Small intestine (tissue), 7 donors: ENCODE data around the gene TRMT61B. TPM values are rescaled to one million over a fixed set of nuclear protein-coding genes. Genes with fewer than 3 reads are reported as not detected.
A peak's percentile ranks its signal among the peaks of the same experiment; 100 is the strongest.

ENCODE experiments used
- DNase-seq, 2 donors: peaks; one replicate each; pipeline versions ENCODE4 v3.0.0 to v3.0.0-alpha.2; 2013
- FAIRE-seq: peaks from 2 replicates; lab custom pipeline; 2012; peaks lifted over from hg19 to GRCh38; lab: Jason Lieb, UNC
- H3K27ac ChIP-seq, 3 donors: one replicate each; pipeline ENCODE4 v1.5.1; 2013; ENCODE audit warnings: low read length in 2 of 3, mild to moderate bottlenecking in 2 of 3, control low read depth in 1 of 3, inconsistent platforms in 1 of 3, low read depth in 1 of 3, moderate library complexity in 1 of 3
- H3K27me3 ChIP-seq, 3 donors: one replicate each; pipeline ENCODE4 v1.6.1; 2013; ENCODE audit warnings: low read length in 3 of 3, inconsistent platforms in 1 of 3; ENCODE audit not compliant: control insufficient read depth in 3 of 3, insufficient read depth in 3 of 3
- H3K36me3 ChIP-seq, 3 donors: one replicate each; pipeline ENCODE4 v1.6.1; 2013; ENCODE audit warnings: low read length in 3 of 3, inconsistent platforms in 1 of 3, low read depth in 1 of 3, mild to moderate bottlenecking in 1 of 3, moderate library complexity in 1 of 3; ENCODE audit not compliant: control insufficient read depth in 3 of 3, insufficient read depth in 2 of 3
- H3K4me1 ChIP-seq, 3 donors: one replicate each; pipeline ENCODE4 v1.6.1; 2013; ENCODE audit warnings: low read length in 2 of 3, inconsistent platforms in 1 of 3, low read depth in 1 of 3, mild to moderate bottlenecking in 1 of 3, moderate library complexity in 1 of 3; ENCODE audit not compliant: control insufficient read depth in 3 of 3, insufficient read depth in 2 of 3
- H3K4me3 ChIP-seq, 3 donors: one replicate each; pipeline ENCODE4 v1.5.1; 2013; ENCODE audit warnings: low read length in 3 of 3, control low read depth in 1 of 3, inconsistent platforms in 1 of 3, low read depth in 1 of 3, mild to moderate bottlenecking in 1 of 3, moderate library complexity in 1 of 3
- H3K9me3 ChIP-seq, 2 donors: one replicate each; pipeline ENCODE4 v1.6.1; 2013; ENCODE audit warnings: low read depth in 1 of 2, low read length in 1 of 2; ENCODE audit not compliant: control insufficient read depth in 2 of 2, insufficient read depth in 1 of 2
- WGBS, 3 donors: extraction: QIAGEN DNeasy Blood & Tissue Kit; methylation state at CpG; one replicate each; pipeline ENCODE4 v1.1.7; 2013; 5-methylcytosine and 5-hydroxymethylcytosine counted together
- polyA plus RNA-seq, 4 donors: library from polyadenylated mRNA; stranded (reverse) in 3 of 4; unstranded in 1 of 4; fragments of 200-250 nt in 3 of 4; fragments of 120-200 nt in 1 of 4; gene quantifications; one replicate each; pipeline versions ENCODE4 v1.2.1 to v1.2.3, GENCODE V29; 2013
- donor health status: healthy with polysubstance abuse.
- donor health status: control.
- donor health status: control.
- donor health status: Bipolar disorder and iron deficiency.
- donor health status: healthy.

The TRMT61B gene
- polyA plus RNA-seq, 4 donors = 15.5 to 58.8 (median 26.4) TPM

DNA sequence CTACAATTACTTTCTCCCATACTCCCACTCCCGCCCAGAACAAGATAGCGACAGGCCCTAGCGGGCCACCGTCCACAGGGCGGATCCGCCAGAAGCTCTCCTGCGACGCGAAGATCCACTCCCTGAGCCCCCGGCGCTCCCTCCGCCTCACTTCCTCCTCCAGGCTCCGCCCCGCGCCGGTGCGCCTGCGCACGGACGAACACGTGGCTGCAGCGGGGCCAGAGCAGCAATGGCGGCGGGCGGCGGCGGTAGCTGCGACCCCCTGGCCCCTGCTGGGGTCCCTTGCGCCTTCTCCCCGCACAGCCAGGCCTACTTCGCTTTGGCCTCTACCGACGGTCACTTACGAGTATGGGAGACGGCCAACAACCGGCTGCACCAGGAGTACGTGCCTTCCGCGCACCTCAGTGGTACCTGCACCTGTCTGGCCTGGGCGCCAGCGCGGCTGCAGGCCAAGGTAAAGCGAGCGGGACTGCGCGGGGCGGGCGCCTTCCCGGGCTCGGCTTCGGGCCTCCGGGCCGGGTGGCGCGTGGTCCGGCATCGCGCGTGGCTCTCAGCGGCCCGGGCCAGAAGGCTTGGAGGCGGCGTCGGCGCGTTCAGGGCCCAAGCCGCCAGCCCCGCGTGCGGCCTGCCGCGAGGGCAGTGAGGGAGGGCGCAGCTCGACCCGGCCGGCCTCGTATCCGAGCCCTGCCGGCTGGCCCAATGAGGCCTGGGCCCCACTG, 24.5 kb upstream of the TRMT61B start, which contains the start of gene WDR43:
Gene WDR43 (plus strand): TSS at position 198 of the 719 bp plus-strand sequence. CDS start 32 bp downstream, at position 230.
- H3K27ac ChIP-seq = peak within 1 kb of the TSS; percentile 43 to 97 (median 70)
- 0 to 1% (median 0%) methylated on average over 68 to 79 of the region's 79 CpGs for WGBS, 3 donors
- no peaks in the 10 kb centered on the region for H3K27me3 ChIP-seq
- DNase-seq (peak; percentile 99), FAIRE-seq (no peak)
- no peaks in the 10 kb centered on the region for H3K36me3 ChIP-seq
- H3K4me1 ChIP-seq = peaks cover 0 to 17% (median 3%) of the 10 kb centered on the region in 3 donors
- peak within 1 kb of the TSS; percentile 81 to 92 (median 84) for H3K4me3 ChIP-seq
- peaks cover 0 to 6% of the 10 kb centered on the region in 2 donors for H3K9me3 ChIP-seq

DNA sequence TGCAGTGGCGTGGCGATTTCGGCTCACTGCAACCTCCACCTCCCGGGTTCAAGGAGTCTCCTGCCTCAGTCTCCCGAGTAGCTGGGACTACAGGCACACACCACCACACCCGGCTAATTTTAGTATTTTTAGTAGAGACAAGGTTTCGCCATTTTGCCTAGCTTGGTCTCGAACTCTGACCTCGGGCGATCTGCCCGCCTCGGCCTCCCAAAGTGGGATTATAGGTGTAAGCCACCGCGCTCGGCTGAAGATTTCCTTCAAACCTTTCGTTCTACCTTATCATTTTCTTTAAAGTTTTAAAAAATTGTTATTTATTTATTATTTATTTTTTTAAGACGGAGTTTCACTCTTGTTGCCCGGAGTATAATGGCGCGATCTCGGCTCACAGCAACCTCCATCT, 23.4 kb upstream of the TRMT61B start:
- DNase-seq = no peak
- H3K36me3 ChIP-seq = no peaks in the 10 kb centered on the region
- H3K4me1 ChIP-seq = peaks cover 0 to 13% (median 3%) of the 10 kb centered on the region in 3 donors
- no peak for FAIRE-seq
- no peaks in the 10 kb centered on the region for H3K27me3 ChIP-seq
- 95 to 96% (median 95%) methylated on average over 21 of the region's 21 CpGs for WGBS, 3 donors
- H3K9me3 ChIP-seq = peaks cover 0 to 6% of the 10 kb centered on the region in 2 donors
- no peak overlapping the region for H3K4me3 ChIP-seq
- no peak overlapping the region for H3K27ac ChIP-seq

DNA sequence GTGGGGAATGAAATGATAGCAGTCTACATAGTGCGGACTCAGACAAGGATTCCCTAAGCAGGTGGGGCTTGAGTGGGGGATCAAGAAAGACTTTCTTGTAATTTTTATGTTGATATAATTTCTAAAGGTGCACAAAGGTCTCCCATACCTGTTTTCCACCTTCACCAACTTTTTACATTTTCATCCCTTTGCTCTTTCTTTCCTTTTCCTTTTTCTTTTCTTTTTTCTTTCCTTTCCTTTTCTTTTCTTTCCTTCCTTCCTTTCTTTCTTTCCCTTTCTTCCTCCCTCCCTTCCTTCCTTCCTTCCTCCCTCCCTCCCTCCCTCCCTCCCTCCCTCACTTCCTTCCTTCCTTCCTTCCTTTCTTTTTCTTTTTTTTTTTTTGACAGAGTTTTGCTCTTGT, 10.1 kb upstream of the TRMT61B start:
- Histone ChIP-seq H3K4me1 (no peaks in the 10 kb centered on the region), H3K27me3 (peaks cover 0 to 7% (median 5%) of the 10 kb centered on the region in 3 donors), H3K27ac (no peak overlapping the region), H3K36me3 (no peaks in the 10 kb centered on the region), H3K9me3 (no peaks in the 10 kb centered on the region), H3K4me3 (no peak overlapping the region)
- 89 to 96% (median 89%) methylated on average over 1 of the region's 1 CpG for WGBS, 3 donors
- FAIRE-seq (no peak), DNase-seq (no peak)

DNA sequence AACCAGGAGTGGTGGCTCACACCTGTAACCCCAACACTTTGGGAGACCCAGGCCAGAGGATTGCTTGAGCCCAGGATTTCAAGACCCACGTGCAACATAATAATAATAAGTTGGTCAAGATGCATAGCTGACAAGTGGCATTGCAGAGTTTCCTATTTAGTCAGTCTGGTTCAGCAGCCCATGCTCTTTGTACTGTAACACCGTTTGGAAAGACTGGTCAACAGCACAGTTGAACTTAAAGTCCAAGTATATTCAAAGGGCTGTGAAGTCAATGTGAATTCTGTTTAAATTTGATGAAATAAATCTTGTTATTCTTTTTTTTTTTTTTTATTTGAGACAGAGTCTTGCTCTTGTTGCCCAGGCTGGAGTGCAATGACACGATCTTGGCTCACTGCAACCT, 1.5 kb upstream of the TRMT61B start:
- WGBS, 3 donors = 66 to 83% (median 75%) methylated on average over 3 of the region's 3 CpGs
- Histone ChIP-seq H3K36me3 (peaks cover 0 to 5% (median 0%) of the 10 kb centered on the region in 3 donors), H3K4me3 (no peak overlapping the region), H3K27ac (no peak overlapping the region), H3K9me3 (no peaks in the 10 kb centered on the region), H3K27me3 (peaks cover 0 to 4% (median 0%) of the 10 kb centered on the region in 3 donors), H3K4me1 (peaks cover 4 to 5% (median 5%) of the 10 kb centered on the region in 3 donors)
- FAIRE-seq (no peak), DNase-seq (no peak)

DNA sequence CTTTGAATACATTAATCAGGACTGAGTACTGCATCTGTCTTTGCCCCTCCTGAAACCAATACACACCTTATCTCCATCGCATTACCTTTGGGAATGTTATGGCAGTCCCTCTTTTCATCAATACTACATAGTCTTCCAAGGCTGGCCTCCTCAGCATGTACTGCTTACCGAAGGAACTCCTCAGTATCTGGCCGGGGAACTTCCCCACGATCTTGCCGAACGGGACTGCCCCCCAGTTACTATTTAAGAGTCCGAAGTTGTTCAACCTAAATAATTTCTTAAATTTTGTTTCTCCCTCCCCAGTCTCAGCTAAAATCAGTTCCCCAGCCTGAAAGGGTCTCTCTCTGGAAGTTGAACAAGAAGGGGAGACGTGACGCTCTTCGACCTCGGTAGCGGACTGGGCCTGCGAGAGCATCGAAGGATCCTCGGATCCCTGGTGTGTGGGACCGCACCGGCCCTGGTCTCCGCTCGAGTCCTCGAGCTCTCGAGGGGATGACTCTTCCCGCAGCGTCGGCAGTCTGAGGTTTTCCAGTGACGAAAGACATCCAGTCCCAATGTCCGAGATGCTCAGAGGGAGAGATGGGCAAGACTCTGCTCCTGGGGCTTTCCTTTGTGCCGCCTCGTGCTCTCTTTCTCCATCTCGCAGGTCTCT, 489 bp downstream of the TRMT61B start:
- Histone ChIP-seq H3K4me3 (peak overlapping the region; percentile 73 to 88 (median 82)), H3K9me3 (no peaks in the 10 kb centered on the region), H3K36me3 (peaks cover 0 to 8% (median 0%) of the 10 kb centered on the region in 3 donors), H3K27ac (peak overlapping the region; percentile 44 to 91 (median 79)), H3K27me3 (no peaks in the 10 kb centered on the region), H3K4me1 (peaks cover 4 to 8% (median 5%) of the 10 kb centered on the region in 3 donors)
- FAIRE-seq = no peak
- WGBS, 3 donors = 0% methylated on average over 29 of the region's 29 CpGs
- DNase-seq = no peak

DNA sequence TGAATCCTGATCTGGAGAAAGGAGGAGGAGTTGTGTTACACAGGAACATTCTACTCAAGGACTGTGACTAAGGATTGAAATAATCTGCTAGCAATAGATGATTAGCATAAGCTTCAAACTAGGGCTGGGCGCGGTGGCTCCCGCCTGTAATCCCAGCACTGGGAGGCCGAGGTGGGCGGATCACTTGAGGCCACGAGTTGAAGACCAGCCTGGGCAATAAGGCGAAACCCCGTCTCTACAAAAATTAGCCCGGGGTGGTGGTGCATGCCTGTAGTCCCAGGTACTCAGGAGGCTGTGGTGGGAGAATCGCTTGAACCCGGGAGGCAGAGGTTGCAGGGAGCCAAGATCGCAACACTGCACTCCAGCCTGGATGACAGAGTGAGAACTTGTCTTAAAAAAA, 1.5 kb downstream of the TRMT61B start:
- H3K27me3 ChIP-seq = no peaks in the 10 kb centered on the region
- WGBS, 3 donors = 49 to 78% (median 73%) methylated on average over 12 of the region's 12 CpGs
- H3K4me3 ChIP-seq = peak overlapping the region in 2 of 3 donors; percentile 10 to 51
- H3K9me3 ChIP-seq = no peaks in the 10 kb centered on the region
- peak in 1 of 2 donors; percentile 48 for DNase-seq
- peaks cover 4 to 8% (median 5%) of the 10 kb centered on the region in 3 donors for H3K4me1 ChIP-seq
- no peak overlapping the region for H3K27ac ChIP-seq
- peaks cover 0 to 8% (median 0%) of the 10 kb centered on the region in 3 donors for H3K36me3 ChIP-seq
- FAIRE-seq = no peak

DNA sequence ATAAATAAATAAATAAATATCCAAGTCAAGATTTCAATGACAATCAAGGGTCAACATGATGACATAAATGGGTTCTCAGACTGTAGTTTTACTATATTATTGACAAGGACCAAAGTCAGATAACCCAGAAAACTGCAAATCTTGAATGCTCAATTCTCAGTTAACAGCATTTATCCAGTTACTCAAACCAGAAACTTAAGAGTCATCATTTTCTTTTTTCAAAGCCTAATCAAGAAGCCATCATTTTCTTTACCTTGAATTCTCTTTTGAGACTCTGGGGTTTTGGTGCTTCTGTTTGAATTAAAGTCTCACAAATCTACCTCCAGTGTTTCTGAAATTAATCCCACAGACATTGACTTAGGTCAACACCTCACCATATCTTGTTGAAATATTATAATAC, 14.1 kb downstream of the TRMT61B start:
- Histone ChIP-seq H3K9me3 (no peaks in the 10 kb centered on the region), H3K36me3 (peaks cover 0 to 12% (median 0%) of the 10 kb centered on the region in 3 donors), H3K4me3 (no peak overlapping the region), H3K4me1 (no peaks in the 10 kb centered on the region), H3K27ac (no peak overlapping the region), H3K27me3 (no peaks in the 10 kb centered on the region)
- FAIRE-seq (no peak), DNase-seq (no peak)

DNA sequence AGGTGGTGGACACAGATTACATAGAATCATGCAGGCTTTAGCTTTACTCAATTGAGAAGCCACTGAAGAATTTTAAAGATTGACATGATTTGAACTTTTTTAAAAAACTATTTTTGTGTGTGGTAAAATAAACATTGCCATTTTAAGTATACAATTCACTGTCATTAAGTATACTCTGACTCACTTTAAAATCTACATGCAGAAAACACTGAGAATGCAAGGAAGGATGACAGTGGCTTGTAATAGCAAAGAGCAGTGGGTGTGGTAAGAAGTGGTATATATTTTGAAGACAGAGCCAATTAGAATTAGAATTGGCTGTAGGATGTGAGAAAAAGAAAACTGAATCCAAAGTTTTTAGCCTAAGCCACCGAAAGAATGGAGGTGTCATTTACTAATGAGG, 14.9 kb downstream of the TRMT61B start:
- Histone ChIP-seq H3K4me3 (no peak overlapping the region), H3K4me1 (no peaks in the 10 kb centered on the region), H3K36me3 (peaks cover 0 to 12% (median 0%) of the 10 kb centered on the region in 3 donors), H3K27ac (no peak overlapping the region), H3K9me3 (no peaks in the 10 kb centered on the region), H3K27me3 (no peaks in the 10 kb centered on the region)
- 90 to 92% (median 92%) methylated on average over 1 of the region's 1 CpG for WGBS, 3 donors
- FAIRE-seq (no peak), DNase-seq (no peak)
